GM19193 (cell line): ENCODE measurements around the gene SF3A1.
A peak's percentile ranks its signal among the peaks of the same experiment; 100 is the strongest.

Experiments
- POLR2A ChIP-seq: IDR thresholded peaks from 4 replicates; pipeline ENCODE4 v1.6.1; 2011; ENCODE audit not compliant: insufficient read depth, insufficient read length; ENCODE audit errors: extremely low read depth

The SF3A1 gene

DNA sequence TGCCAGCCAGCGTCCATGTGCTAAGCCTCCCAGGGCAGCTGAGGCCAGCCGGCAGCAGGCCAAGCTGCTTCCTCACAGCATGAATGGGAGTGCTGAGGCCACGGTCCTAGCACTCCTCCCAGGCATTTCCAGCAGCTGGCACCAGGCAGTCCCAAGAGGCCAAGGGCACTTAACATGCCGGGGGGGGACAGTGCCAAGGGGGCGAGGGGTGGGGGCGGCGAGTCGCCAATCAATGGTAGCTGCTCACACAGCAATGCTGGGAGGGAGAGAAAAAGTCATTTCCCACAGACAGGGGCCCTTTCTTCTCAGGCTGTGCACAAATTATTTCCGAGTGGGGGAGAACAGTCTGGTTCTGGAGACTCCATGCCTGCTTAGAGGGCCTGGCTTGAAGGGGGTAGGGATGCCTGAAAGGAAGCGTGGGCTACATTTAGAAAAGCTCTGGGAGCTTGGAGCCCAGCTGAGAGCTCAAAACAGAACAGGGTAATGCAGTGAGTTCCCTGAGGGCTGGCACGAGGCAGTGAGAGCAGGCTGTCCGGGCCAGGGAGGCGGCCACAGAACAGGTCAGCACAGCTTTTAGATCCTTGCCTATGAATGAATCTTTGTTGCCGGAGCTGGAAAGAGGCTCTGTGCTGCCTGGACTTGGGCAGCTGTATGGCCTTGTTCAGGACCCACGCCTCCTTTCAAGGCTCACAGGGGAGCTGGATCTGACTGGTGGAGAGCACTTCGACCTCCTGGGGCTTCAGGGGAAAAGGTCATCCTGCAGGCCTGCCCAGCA lies 15.6 kb downstream of the SF3A1 start:
- TF ChIP-seq POLR2A = no peak

DNA sequence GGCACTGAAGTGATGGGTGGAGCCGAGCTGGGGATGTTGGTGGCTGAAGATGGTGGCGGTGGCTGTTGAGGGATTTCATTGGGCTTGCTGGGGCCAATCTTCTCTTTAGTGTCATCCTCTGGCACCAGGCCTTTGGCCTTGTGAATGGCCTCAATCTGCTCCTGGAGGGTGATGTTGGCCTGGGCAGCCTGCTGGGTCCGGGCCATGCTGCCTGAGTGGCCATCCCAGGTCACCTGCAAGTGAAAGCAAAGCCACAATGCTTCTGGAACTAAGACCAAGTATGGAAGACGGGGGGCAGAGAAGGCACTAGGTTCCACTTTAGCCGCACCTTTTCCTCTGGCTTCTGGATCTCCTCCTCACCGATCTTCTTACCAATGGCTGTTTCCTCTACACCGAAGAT lies 17.9 kb downstream of the SF3A1 start:
- no peak for TF ChIP-seq POLR2A

DNA sequence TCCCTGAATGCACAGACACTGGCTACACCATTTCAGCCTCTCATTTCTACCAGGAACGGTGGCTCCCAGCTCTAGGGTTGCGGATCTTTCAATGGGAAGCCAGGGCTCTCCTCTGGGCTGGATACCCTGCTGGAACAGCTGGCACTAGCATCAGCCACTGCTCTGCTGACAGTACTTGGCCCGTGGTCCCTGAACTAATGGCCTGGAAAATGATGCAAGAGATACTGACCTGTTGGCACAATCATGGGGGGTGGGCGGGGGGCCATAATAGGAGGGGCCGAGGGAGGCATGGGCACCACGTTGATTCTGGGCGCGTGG lies 19.3 kb downstream of the SF3A1 start:
- no peak for TF ChIP-seq POLR2A

GRCh38 chr22:30336752-30337460 lies 19.8 kb downstream of the SF3A1 start:
- no peak for TF ChIP-seq POLR2A

DNA sequence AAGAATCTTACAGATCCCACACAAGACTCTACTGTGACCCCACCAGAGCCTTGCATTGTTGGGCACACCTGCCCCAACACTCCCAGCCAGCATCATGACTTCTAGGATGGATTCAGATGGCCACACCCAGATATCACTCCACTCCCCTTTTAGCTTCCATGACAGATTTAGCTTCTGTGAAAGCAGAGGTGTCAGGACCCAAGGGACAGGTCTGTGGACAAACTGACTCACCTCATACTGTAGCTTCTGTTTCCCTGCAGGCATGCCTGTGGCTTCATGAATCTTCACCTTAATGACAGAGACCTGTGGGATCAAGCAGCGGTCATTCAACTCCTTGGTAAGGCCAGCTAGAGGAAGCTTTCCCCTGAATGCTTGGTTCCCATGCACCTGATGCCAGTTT lies 21.5 kb downstream of the SF3A1 start:
- TF ChIP-seq POLR2A = no peak

GRCh38 chr22:30334646-30335045 lies 22.0 kb downstream of the SF3A1 start:
- TF ChIP-seq POLR2A = no peak

DNA sequence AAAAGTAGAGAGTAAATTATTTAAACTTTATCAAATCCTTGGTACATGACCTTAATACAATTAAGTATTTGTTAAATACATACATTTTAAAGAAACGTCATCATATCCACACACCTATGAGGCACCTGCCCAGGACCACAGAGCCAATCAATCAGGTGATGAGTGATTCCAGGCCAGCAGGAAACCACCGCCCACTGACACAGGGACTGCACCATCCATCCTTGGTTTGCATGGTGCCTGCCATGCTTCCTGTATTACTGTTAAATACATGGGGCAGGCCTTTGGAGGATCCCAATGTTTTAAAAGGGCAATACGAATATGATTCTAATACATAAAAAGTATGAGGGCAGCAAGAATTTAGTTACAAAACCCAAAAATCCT lies 23.0 kb downstream of the SF3A1 start:
- no peak for TF ChIP-seq POLR2A

DNA sequence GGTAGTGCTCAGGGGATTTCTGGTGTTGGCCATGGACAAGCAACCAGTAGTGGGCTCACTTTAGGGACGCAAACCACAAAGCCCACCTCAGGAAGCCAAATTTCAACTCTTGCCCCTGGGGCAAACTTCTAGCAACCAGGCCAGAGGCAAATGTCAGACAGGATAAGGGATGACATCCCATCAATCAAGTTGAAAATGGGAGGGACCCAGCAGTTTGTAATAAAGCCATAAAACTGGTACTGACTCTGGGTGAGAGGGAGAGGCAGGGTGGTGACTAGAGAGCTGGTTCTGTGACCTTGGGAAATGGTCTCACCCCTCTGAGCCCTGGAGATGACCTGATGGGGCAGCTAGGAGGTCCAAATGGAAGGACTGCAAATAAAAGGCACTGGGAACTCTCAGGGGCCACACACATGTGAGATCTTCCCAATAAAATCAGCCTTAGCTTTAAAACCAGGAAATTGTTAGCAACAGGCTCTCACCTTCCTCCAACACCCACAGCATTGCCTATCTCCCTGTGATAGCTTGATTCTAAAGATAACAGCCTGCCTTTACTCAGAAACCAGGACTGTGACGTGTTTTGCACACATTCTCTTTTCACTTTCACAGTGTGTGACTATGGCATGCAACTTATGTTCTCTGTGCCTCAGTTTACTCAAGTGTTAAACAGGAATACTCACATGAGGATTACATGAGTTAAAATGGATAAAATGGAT lies 23.5 kb downstream of the SF3A1 start:
- no peak for TF ChIP-seq POLR2A

DNA sequence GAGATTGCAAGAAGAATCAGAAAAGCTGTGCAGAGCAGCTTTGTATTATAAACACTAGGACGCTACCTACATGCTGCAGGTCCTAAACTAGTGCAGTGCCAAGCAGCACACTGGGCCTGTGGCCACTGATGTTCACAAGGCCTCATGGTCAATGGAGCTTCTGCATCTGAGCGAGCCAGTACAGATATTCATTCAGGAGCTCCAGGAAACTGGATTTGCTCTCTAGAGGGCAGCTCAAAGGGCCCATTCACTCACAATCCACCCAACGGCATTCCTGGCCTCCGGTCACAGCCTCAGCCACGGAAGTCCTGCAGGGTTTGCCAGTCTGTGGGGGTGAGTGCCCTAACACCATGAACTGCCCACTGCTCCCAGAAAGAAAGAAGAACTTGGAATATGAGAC lies 24.1 kb downstream of the SF3A1 start:
- no peak for TF ChIP-seq POLR2A

- no peak for TF ChIP-seq POLR2A
These were observed 28.1 kb downstream of the SF3A1 start for GRCh38 chr22:30328466-30329049.

- no peak for TF ChIP-seq POLR2A
These were observed 28.8 kb downstream of the SF3A1 start for GRCh38 chr22:30327864-30328345.

- peak; percentile 79 for TF ChIP-seq POLR2A
These were observed 29.9 kb downstream of the SF3A1 start, which contains the start of gene TBC1D10A for GRCh38 chr22:30326706-30327362. Gene TBC1D10A, minus strand, starts transcription at chr22:30326941. Its CDS starts 60 bp downstream, at chr22:30326881.

DNA sequence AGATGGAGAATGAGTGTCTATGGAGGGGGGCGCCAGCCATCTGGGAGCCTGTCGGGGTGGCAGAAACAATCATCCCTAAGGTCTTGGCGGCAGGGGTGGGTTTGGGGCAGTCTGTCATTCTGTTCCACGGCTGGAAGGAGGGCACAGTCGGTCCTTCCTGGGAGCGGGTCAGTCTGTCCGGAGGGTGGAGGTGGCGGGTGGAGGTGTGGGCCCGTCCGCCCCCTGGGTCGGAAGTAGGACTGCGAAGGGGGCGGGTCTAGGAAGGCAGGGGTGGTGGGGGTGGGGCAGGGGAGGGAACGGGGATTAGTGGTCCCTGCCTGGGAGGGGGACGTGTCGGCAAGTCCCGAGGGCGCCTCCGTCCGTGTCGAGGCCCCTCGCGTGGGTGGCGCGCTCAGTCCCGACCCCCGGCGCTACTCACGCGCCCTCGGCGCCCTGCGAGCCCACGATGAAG lies 30.4 kb downstream of the SF3A1 start:
- no peak for TF ChIP-seq POLR2A

GRCh38 chr22:30325724-30326254 lies 30.9 kb downstream of the SF3A1 start:
- no peak for TF ChIP-seq POLR2A
